Adrenal gland (tissue), 12 donors: ENCODE results near the gene NEK9. TPM values are rescaled to one million over a fixed set of nuclear protein-coding genes. Genes with fewer than 3 reads are reported as not detected.

Experiments
- DNase-seq, 7 donors: peaks; one replicate each; pipeline ENCODE4 v3.0.0-alpha.2; 2019 to 2020
- H3K27ac ChIP-seq, 5 donors: fragments of 200-600 bp; sonication (generic) in 4 of 5; 1 replicate in 3 of 5; 2 replicates in 2 of 5; pipeline versions ENCODE4 v1.5.1 to v1.8.0; 2016 to 2020; ENCODE audit warnings: mild to moderate bottlenecking in 1 of 5
- H3K27me3 ChIP-seq: fragments of 200-600 bp; 2 replicates; pipeline ENCODE4 v1.8.0; 2021
- H3K36me3 ChIP-seq, 2 donors: fragments of 200-600 bp; replicated peaks in 1 of 2; 1 replicate in 1 of 2; 2 replicates in 1 of 2; pipeline versions ENCODE4 v1.5.1 to v1.8.0; 2018 to 2022
- H3K4me1 ChIP-seq, 2 donors: fragments of 200-600 bp; replicated peaks in 1 of 2; 1 replicate in 1 of 2; 2 replicates in 1 of 2; pipeline versions ENCODE4 v1.5.1 to v1.8.0; 2018 to 2021
- H3K4me3 ChIP-seq, 4 donors: fragments of 200-600 bp; sonication (generic) in 3 of 4; one replicate each; pipeline ENCODE4 v1.5.1; 2016 to 2018
- H3K9me3 ChIP-seq, 3 donors: fragments of 200-600 bp; sonication (generic) in 1 of 3; replicated peaks in 1 of 3; 1 replicate in 2 of 3; 2 replicates in 1 of 3; pipeline versions ENCODE4 v1.5.1 to v1.8.0; 2016 to 2021
- POLR2A ChIP-seq, 2 donors: fragments of 450-650 bp; IDR thresholded peaks; one replicate each; pipeline ENCODE4 v1.6.1; 2017; ENCODE audit warnings: antibody characterized with exemption in 2 of 2, mild to moderate bottlenecking in 2 of 2, moderate library complexity in 1 of 2
- WGBS, 4 donors: extraction: QIAGEN DNeasy Blood & Tissue Kit in 2 of 4; methylation state at CpG; one replicate each; pipeline versions ENCODE4 v1.1.5 to v1.1.7; 2013 to 2017; 5-methylcytosine and 5-hydroxymethylcytosine counted together
- intact Hi-C, 2 donors: fragments of 100-400 bp; cut with DNase I; formaldehyde crosslinking; loops; one replicate each; pipeline versions ENCODE4 v1.14.1 to v1.15.0; 2022 to 2023
- polyA plus RNA-seq, 3 donors: library from polyadenylated mRNA; stranded (reverse); fragments of 200-250 nt in 2 of 3; fragments of 350-450 nt in 1 of 3; fragmentation: Illumina TruSeq in 1 of 3; extraction: RNeasy Lipid Tissue Mini Kit (QIAGEN cat#74804) in 1 of 3; gene quantifications; one replicate each; pipeline ENCODE4 v1.2.3, GENCODE V29; 2013 to 2014
- total RNA-seq, 9 donors: library from RNA; depleted of rRNA in 4 of 9; stranded (reverse); fragments of >200 nt in 4 of 9; fragments of 120-200 nt in 1 of 9; fragmentation: NEBNext Ultra II Directional in 1 of 9; extraction: Animal tissue kit (Norgen Biotek cat#: 25700) in 1 of 9; gene quantifications; one replicate each; pipeline versions ENCODE4 v1.1.0 to v1.2.4, GENCODE V29; 2013 to 2023
- TF ChIP-seq, protein P1 (sequence below), 6 experiments: fragments of 450-650 bp in 4 of 6; fragments of 200-600 bp in 2 of 6; sonication (generic) in 1 of 6; IDR thresholded peaks; 1 replicate in 5 of 6; 2 replicates in 1 of 6; pipeline versions ENCODE4 v1.5.1 to v1.8.0; 2016 to 2021; ENCODE audit warnings: antibody characterized with exemption in 6 of 6, mild to moderate bottlenecking in 2 of 6, moderate library complexity in 1 of 6
- donor health status: healthy with polysubstance abuse.
- donor health status: Bipolar disorder and iron deficiency.
- donor health status: DM: yes; HTN: yes; CAD: no.
- donor health status: DM: no; HTN: no; CAD: no.
- donor health status: DM: no; HTN: no; CAD: no.
- donor health status: DM: yes; HTN: yes; CAD: no.

Gene NEK9
- total and polyA plus RNA-seq, 12 donors, result 39.2 to 165 (median 75.5) TPM

DNA sequence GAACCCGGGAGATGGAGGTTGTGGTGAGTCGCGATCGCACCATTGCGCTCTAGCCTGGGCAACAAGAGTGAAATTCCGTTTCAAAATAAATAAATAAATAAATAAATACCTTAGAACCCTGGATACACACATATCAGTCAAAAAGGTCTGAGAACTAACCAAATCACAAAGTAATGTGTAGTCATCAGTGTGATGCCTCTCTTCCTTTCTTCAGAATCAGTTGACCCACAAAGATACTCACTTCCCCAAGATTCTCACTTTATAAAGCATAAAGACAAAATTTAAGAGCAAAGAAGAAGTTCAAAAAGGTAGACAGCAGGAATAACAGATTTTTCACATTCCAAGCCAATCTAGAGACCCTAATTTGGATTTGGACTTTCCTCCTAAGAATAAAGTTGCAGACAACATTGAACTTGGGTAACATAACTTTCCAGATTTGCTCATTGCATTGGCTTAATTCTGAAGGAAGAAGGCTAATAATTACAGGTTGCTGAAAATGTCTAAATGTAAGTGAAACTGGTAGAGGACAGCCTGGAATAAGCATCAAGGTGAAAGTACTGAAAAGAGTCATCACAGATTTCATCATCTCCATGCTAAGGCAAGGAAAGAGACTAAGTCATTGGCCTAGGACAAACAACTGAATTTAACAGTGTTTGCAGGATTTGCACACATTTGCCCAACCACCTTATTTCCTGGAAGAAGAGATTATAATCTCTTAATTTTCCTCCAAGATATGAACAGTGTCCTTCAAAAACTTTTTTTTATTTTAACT lies 32.2 kb upstream of the NEK9 start:
- Histone ChIP-seq H3K9me3 (no peaks in the 10 kb centered on the region), H3K27ac (no peak overlapping the region), H3K27me3 (no peaks in the 10 kb centered on the region), H3K4me1 (peaks cover 3 to 50% of the 10 kb centered on the region in 2 donors), H3K4me3 (no peak overlapping the region), H3K36me3 (no peaks in the 10 kb centered on the region)
- DNase-seq, result no peak
- WGBS, 4 donors, result 92 to 96% (median 95%) methylated on average over 6 of the region's 6 CpGs
- intact Hi-C loops, result no loop called here
- TF ChIP-seq, protein P1, sequence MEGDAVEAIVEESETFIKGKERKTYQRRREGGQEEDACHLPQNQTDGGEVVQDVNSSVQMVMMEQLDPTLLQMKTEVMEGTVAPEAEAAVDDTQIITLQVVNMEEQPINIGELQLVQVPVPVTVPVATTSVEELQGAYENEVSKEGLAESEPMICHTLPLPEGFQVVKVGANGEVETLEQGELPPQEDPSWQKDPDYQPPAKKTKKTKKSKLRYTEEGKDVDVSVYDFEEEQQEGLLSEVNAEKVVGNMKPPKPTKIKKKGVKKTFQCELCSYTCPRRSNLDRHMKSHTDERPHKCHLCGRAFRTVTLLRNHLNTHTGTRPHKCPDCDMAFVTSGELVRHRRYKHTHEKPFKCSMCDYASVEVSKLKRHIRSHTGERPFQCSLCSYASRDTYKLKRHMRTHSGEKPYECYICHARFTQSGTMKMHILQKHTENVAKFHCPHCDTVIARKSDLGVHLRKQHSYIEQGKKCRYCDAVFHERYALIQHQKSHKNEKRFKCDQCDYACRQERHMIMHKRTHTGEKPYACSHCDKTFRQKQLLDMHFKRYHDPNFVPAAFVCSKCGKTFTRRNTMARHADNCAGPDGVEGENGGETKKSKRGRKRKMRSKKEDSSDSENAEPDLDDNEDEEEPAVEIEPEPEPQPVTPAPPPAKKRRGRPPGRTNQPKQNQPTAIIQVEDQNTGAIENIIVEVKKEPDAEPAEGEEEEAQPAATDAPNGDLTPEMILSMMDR (IDR thresholded peaks at IDR 0.05), result no peak
- TF ChIP-seq POLR2A (IDR thresholded peaks at IDR 0.05), result no peak

DNA sequence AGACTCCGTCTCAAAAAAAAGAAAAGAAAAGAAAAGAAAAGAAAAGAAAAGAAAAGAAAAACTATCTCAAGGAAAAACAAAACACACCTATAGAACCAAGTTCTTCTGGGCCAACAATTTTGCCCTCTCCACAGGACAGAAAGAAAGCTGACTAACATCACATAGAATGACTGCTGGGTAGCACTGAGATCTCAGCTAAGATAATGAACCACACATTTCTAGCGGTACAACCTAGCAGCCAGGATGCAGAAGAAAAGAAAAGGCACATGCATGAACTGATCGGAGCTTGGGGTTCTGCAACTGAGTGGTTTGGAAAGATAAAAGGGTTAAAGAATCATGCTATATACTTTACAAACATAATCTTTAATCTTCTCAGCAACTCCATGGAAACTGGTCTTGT lies 30.1 kb upstream of the NEK9 start:
- DNase-seq, result no peak
- H3K9me3 ChIP-seq, result no peaks in the 10 kb centered on the region
- intact Hi-C loops, result no loop called here
- H3K27ac ChIP-seq, result no peak overlapping the region
- WGBS, 4 donors, result 79 to 87% (median 82%) methylated on average over 3 of the region's 3 CpGs
- TF ChIP-seq POLR2A (IDR thresholded peaks at IDR 0.05), result no peak
- TF ChIP-seq, protein P1 (IDR thresholded peaks at IDR 0.05), result no peak
- no peak overlapping the region for H3K4me3 ChIP-seq
- no peaks in the 10 kb centered on the region for H3K27me3 ChIP-seq
- H3K4me1 ChIP-seq, result peaks cover 3 to 39% of the 10 kb centered on the region in 2 donors
- no peaks in the 10 kb centered on the region for H3K36me3 ChIP-seq

DNA sequence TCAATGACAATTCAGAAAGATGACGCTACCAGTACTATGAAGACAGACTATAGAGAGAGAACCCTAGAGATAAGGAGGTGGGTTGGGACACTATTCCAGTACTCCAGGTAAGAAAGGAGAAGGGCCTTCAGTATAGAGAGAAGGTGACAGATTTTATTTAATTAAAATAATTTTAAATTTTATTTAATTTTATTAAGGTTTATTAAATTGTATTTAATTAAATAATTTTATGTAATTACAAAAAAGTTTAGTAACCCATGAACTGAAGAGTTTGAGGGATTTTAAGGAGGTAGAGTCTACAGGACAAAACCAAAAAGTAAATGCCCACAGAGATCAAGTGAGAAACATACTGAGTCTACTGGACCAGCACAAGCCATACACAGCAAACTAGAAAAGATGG lies 29.3 kb upstream of the NEK9 start:
- peaks cover 0 to 6% of the 10 kb centered on the region in 2 donors for H3K36me3 ChIP-seq
- no peak for DNase-seq
- 97 to 100% (median 98%) methylated on average over 1 of the region's 1 CpG for WGBS, 4 donors
- peaks cover 3 to 33% of the 10 kb centered on the region in 2 donors for H3K4me1 ChIP-seq
- no peak overlapping the region for H3K27ac ChIP-seq
- intact Hi-C loops, result no loop called here
- H3K27me3 ChIP-seq, result no peaks in the 10 kb centered on the region
- H3K9me3 ChIP-seq, result no peaks in the 10 kb centered on the region
- no peak overlapping the region for H3K4me3 ChIP-seq
- TF ChIP-seq, protein P1 (IDR thresholded peaks at IDR 0.05), result no peak
- no peak for TF ChIP-seq POLR2A (IDR thresholded peaks at IDR 0.05)

DNA sequence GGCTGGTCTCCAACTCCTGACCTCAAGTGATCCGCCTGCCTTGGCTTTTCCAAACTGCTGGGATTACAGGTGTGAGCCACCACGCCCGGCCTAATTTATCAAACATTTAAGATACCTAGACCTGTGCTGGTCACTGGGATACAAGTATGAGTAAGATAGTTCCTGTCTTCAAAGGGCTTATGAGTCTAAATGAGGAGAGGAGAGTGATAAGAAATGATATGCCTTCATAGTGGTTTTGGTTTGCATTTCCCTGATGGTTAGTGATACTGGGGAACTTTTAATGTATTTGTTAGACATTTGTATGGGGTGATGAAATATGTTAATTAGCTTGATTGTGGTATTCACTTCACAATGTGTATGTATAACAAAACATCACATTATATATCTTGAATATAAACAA lies 28.3 kb upstream of the NEK9 start:
- intact Hi-C loops, result no loop called here
- Histone ChIP-seq H3K27ac (no peak overlapping the region), H3K4me1 (peaks cover 3 to 28% of the 10 kb centered on the region in 2 donors), H3K27me3 (no peaks in the 10 kb centered on the region), H3K36me3 (peaks cover 0 to 11% of the 10 kb centered on the region in 2 donors), H3K4me3 (no peak overlapping the region), H3K9me3 (no peaks in the 10 kb centered on the region)
- TF ChIP-seq POLR2A (IDR thresholded peaks at IDR 0.05), result no peak
- TF ChIP-seq, protein P1 (IDR thresholded peaks at IDR 0.05), result no peak
- 91 to 100% (median 98%) methylated on average over 1 to 3 of the region's 3 CpGs for WGBS, 4 donors
- no peak for DNase-seq
